Endothelial cell of umbilical vein (primary cell): ENCODE measurements around the gene SLC38A11. TPM values are rescaled to one million over a fixed set of nuclear protein-coding genes. Genes with fewer than 3 reads are reported as not detected.

Source experiments
- BruUV-seq: library from RNA; stranded (reverse); fragments of 400-500 nt; replicated peaks from 2 replicates; lab custom pipeline; 2021; lab: Mats Ljungman, UMichigan
- CTCF ChIA-PET: fragments of 300-600, 350-600 bp; sonication (Branson Sonifier 250); formaldehyde crosslinking; loops from one replicate; lab custom pipeline; 2021; ENCODE audit warnings: antibody characterized with exemption, inconsistent platforms; lab: Charles Lee
- POLR2A ChIA-PET: fragments of 300-600, 350-600 bp; sonication (Branson Sonifier 250); formaldehyde crosslinking; loops from one replicate; lab custom pipeline; 2021; ENCODE audit warnings: antibody characterized with exemption, inconsistent platforms; lab: Charles Lee
- DNase-seq: peaks from one replicate; pipeline ENCODE4 v3.0.0-alpha.2; 2011; ENCODE audit warnings: low read depth, low spot score
- FAIRE-seq: peaks from 2 replicates; lab custom pipeline; 2011; peaks lifted over from hg19 to GRCh38; lab: Jason Lieb, UNC
- H2AFZ ChIP-seq: 2 replicates; pipeline ENCODE4 v1.6.0; 2012; ENCODE audit warnings: low read depth, low read length, control low read depth, inconsistent platforms
- H3K27ac ChIP-seq: 2 replicates; pipeline ENCODE4 v1.5.1; 2011; ENCODE audit warnings: low read depth, mild to moderate bottlenecking, control low read depth, low read length, moderate library complexity; ENCODE audit not compliant: insufficient read depth
- H3K27me3 ChIP-seq, 2 experiments: 2 replicates each; pipeline versions ENCODE4 v1.6.0 to v1.6.1; 2011; ENCODE audit warnings: low read length in 2 of 2, mixed read lengths in 1 of 2; ENCODE audit not compliant: control insufficient read depth in 2 of 2, insufficient read depth in 2 of 2
- H3K36me3 ChIP-seq, 2 experiments: 2 replicates in 1 of 2; 3 replicates in 1 of 2; pipeline ENCODE4 v1.5.1; 2011; ENCODE audit warnings: low read length in 2 of 2, mild to moderate bottlenecking in 1 of 2, moderate library complexity in 1 of 2; ENCODE audit not compliant: control insufficient read depth in 2 of 2, insufficient read depth in 2 of 2; ENCODE audit errors: extremely low read depth in 1 of 2
- H3K4me1 ChIP-seq: 3 replicates; pipeline ENCODE4 v1.5.1; 2011; ENCODE audit warnings: mild to moderate bottlenecking, low read length; ENCODE audit not compliant: control insufficient read depth, insufficient read depth; ENCODE audit errors: extremely low read depth
- H3K4me2 ChIP-seq: 2 replicates; pipeline ENCODE4 v1.6.1; 2011; ENCODE audit warnings: low read length, control low read depth, mixed read lengths; ENCODE audit not compliant: insufficient read depth
- H3K4me3 ChIP-seq, 3 experiments: fragments of 200-600 bp in 1 of 3; sonication (generic), shearing (Covaris generic) in 1 of 3; replicated peaks in 1 of 3; 2 replicates each; pipeline ENCODE4 v1.5.1; 2011 to 2016; ENCODE audit warnings: control low read depth in 3 of 3, low read length in 3 of 3, mild to moderate bottlenecking in 2 of 3, inconsistent platforms in 1 of 3, low read depth in 1 of 3, moderate library complexity in 1 of 3; ENCODE audit not compliant: insufficient read depth in 1 of 3
- H3K79me2 ChIP-seq: 2 replicates; pipeline ENCODE4 v1.6.0; 2012; ENCODE audit warnings: low read length, inconsistent platforms; ENCODE audit not compliant: control insufficient read depth, insufficient read depth
- H3K9ac ChIP-seq: replicated peaks from 2 replicates; pipeline ENCODE3; 2011; ENCODE audit warnings: low read length, control low read depth; ENCODE audit not compliant: insufficient read depth; ENCODE audit errors: extremely low read depth
- H3K9me1 ChIP-seq: replicated peaks from 3 replicates; pipeline ENCODE4 v1.6.0; 2011; ENCODE audit warnings: mild to moderate bottlenecking, low read length; ENCODE audit not compliant: control insufficient read depth, insufficient read depth; ENCODE audit errors: extremely low read depth
- H3K9me3 ChIP-seq: replicated peaks from 2 replicates; pipeline ENCODE4 v1.5.1; 2012; ENCODE audit warnings: low read length, inconsistent platforms; ENCODE audit not compliant: control insufficient read depth, insufficient read depth
- H4K20me1 ChIP-seq: replicated peaks from 2 replicates; pipeline ENCODE3; 2011; ENCODE audit warnings: mild to moderate bottlenecking, low read length; ENCODE audit not compliant: control insufficient read depth, insufficient read depth; ENCODE audit errors: extremely low read depth
- CTCF ChIP-seq, 2 donors: IDR thresholded peaks; 1 replicate in 1 of 2; 2 replicates in 1 of 2; pipeline ENCODE4 v1.5.1; 2011; ENCODE audit warnings: low read length in 2 of 2, mild to moderate bottlenecking in 2 of 2, moderate library complexity in 2 of 2, control low read depth in 1 of 2, inconsistent platforms in 1 of 2, low read depth in 1 of 2; ENCODE audit not compliant: insufficient read depth in 1 of 2; ENCODE audit errors: extremely low read depth in 1 of 2
- EZH2 ChIP-seq: IDR thresholded peaks from 2 replicates; pipeline ENCODE4 v1.6.1; 2012; ENCODE audit warnings: borderline replicate concordance, low read depth, mild to moderate bottlenecking, moderate library complexity, low read length, inconsistent platforms; ENCODE audit not compliant: severe bottlenecking
- FOS ChIP-seq: IDR thresholded peaks from 2 replicates; pipeline ENCODE4 v1.6.1; 2011; ENCODE audit warnings: mild to moderate bottlenecking, low read length, moderate library complexity, borderline replicate concordance; ENCODE audit not compliant: insufficient read depth
- GATA2 ChIP-seq: IDR thresholded peaks from 2 replicates; pipeline ENCODE4 v1.7.0; 2011; ENCODE audit warnings: low read depth, mild to moderate bottlenecking, moderate library complexity, mixed read lengths, low read length; ENCODE audit not compliant: insufficient read length, insufficient read depth
- JUN ChIP-seq: IDR thresholded peaks from 2 replicates; pipeline ENCODE4 v1.6.1; 2011; ENCODE audit warnings: borderline replicate concordance, low read depth; ENCODE audit not compliant: insufficient read length, insufficient read depth
- MAX ChIP-seq: IDR thresholded peaks from 2 replicates; pipeline ENCODE4 v1.6.1; 2011; ENCODE audit not compliant: insufficient read depth, insufficient read length
- MYC ChIP-seq: IDR thresholded peaks from one replicate; pipeline ENCODE4 v1.6.1; 2011; ENCODE audit warnings: mild to moderate bottlenecking, low read depth, low read length
- POLR2A ChIP-seq: IDR thresholded peaks from 2 replicates; pipeline ENCODE4 v1.6.1; 2012; ENCODE audit warnings: low read depth, mild to moderate bottlenecking, control low read depth, low read length
- POLR2AphosphoS5 ChIP-seq: IDR thresholded peaks from 2 replicates; pipeline ENCODE4 v1.6.1; 2012; ENCODE audit warnings: low read depth, mild to moderate bottlenecking, control low read depth, low read length, moderate library complexity; ENCODE audit not compliant: insufficient read depth
- dilution Hi-C: fragments of 300-500 bp; cut with MboI; formaldehyde crosslinking; loops from one replicate; pipeline ENCODE4 v1.15.0; 2019; ENCODE audit warnings: low sequenced_read_pairs; ENCODE audit not compliant: extremely low pct_ligation_motif_present
- intact Hi-C: fragments of 100-400 bp; cut with micrococcal nuclease; formaldehyde crosslinking; loops from one replicate; pipeline ENCODE4 v1.10.0; 2022
- polyA plus RNA-seq, 4 experiments: library from polyadenylated mRNA; depleted of rRNA in 3 of 4; stranded (reverse) in 3 of 4; unstranded in 1 of 4; fragments of >200 nt; gene quantifications; 2 replicates each; pipeline versions ENCODE4 v1.2.1 to v1.2.3, GENCODE V29; 2011 to 2012; ENCODE audit warnings: missing spikeins in 1 of 4
- total RNA-seq: library from RNA; stranded (reverse); gene quantifications from 2 replicates; pipeline ENCODE4 v1.2.3, GENCODE V29; 2021

SLC38A11 gene
- total and polyA plus RNA-seq, 2 donors (not counting 3 experiments of a cell fraction or from before 2014, with no cell fraction given) = not detected

GRCh38 chr2:164913011-164913410 is 42.3 kb downstream of the SLC38A11 start:
- Histone ChIP-seq H3K4me3 (no peak overlapping the region), H3K4me1 (peaks cover 45% of the 10 kb centered on the region), H3K27ac (no peak overlapping the region), H3K9ac (no peak overlapping the region), H3K9me3 (no peaks in the 10 kb centered on the region), H3K4me2 (no peak overlapping the region), H3K36me3 (no peaks in the 10 kb centered on the region), H3K27me3 (no peaks in the 10 kb centered on the region), H4K20me1 (no peaks in the 10 kb centered on the region), H2AFZ (no peak overlapping the region), H3K79me2 (no peaks in the 10 kb centered on the region), H3K9me1 (no peaks in the 10 kb centered on the region)
- TF ChIP-seq GATA2 (no peak), MYC (no peak), JUN (no peak), POLR2AphosphoS5 (no peak), MAX (no peak), EZH2 (no peak), POLR2A (no peak), FOS (no peak), CTCF (IDR thresholded peaks at IDR 0.05; ENCODE audit: extremely low read depth in 1 of 2, insufficient read depth in 1 of 2, low read depth in 1 of 2, low read length in 2 of 2) (no peak)
- FAIRE-seq = no peak
- ChIA-PET CTCF (interaction anchor here (0.5 to 3.4 kb wide), 26 partner anchors 9 to 353 kb away, joined by 3 to 56 read pairs (median 5); partner anchors contain the start of gene COBLL1), POLR2A (no interaction called here)
- intact Hi-C loops = loop anchor here (1.0 kb wide), 4 partner anchors 71 to 216 kb away; no protein-coding TSS in a partner anchor
- dilution Hi-C loops = no loop called here
- DNase-seq = no peak
- no TSS peak for BruUV-seq
